ENCODE measurements around the gene CLIP2.
"Not testable (repeated sequence)": the region's sequence is repeated elsewhere in the genome, so short reads cannot be mapped to it uniquely, and the experiment has no call there.

Gene CLIP2

DNA sequence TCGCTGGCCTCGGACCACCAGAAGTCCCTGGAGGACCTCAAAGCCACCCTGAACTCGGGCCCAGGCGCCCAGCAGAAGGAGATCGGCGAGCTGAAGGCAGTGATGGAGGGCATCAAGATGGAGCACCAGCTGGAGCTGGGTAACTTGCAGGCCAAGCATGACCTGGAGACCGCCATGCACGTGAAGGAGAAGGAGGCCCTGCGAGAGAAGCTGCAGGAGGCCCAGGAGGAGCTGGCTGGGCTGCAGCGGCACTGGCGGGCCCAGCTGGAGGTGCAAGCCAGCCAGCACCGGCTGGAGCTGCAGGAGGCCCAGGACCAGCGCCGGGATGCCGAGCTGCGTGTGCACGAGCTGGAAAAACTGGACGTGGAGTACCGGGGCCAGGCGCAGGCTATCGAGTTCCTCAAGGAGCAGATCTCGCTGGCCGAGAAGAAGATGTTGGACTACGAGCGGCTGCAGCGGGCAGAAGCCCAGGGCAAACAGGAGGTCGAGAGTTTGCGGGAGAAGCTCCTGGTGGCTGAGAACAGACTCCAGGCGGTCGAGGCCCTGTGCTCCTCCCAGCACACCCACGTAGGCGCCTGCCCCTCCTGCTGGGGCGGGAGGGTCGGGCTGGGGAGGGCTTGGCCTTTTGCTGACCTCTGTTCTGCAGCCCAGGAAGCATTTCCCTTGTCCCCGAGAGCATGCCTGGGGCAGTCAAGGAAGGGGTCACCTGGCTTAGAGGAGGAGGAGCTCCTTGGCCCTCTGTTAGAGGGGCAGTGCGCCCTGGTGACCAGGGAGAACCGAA, 87.2 kb downstream of the CLIP2 start:
- no peaks in the 10 kb centered on the region for H3K27me3 ChIP-seq (ENCODE audit: control insufficient read depth, insufficient read depth, low read length)
- no peak overlapping the region for H3K27ac ChIP-seq (ENCODE audit: low read depth, low read length)
- H3K4me3 ChIP-seq (ENCODE audit: low read length): no peak overlapping the region
- peaks cover 17% of the 10 kb centered on the region for H3K4me1 ChIP-seq (ENCODE audit: control insufficient read depth, insufficient read depth, low read length)
- H3K36me3 ChIP-seq (ENCODE audit: control insufficient read depth, insufficient read depth, low read length): peaks cover 16% of the 10 kb centered on the region
- no peak overlapping the region for H3K9ac ChIP-seq (ENCODE audit: low read length)

DNA sequence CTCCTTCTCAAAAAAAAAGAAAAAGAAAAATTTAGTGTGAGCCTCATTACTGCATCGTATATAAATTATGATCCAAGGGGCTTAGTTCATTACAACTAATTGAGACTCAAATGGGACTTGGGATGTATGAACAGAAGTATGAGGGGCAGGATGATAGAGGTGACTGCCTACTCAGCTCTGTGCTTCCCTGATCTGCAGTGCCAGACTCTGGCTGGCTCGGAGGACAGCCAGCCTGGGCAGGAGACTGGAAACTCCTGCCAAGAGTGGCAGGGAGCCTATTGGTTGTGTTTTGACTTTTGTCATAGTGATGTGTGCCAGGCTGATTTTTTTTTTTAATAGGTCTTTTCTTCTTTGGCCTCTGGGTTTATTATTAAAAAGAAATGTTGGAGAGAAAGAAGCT, 90.7 kb downstream of the CLIP2 start:
- Histone ChIP-seq H3K27me3 (ENCODE audit: control insufficient read depth, insufficient read depth, low read length) (no peaks in the 10 kb centered on the region), H3K9ac (ENCODE audit: low read length) (no peak overlapping the region), H3K36me3 (ENCODE audit: control insufficient read depth, insufficient read depth, low read length) (peaks cover 12% of the 10 kb centered on the region), H3K27ac (ENCODE audit: low read depth, low read length) (peak overlapping the region; percentile 74), H3K4me3 (ENCODE audit: low read length) (no peak overlapping the region), H3K4me1 (ENCODE audit: control insufficient read depth, insufficient read depth, low read length) (peaks cover 5% of the 10 kb centered on the region)

DNA sequence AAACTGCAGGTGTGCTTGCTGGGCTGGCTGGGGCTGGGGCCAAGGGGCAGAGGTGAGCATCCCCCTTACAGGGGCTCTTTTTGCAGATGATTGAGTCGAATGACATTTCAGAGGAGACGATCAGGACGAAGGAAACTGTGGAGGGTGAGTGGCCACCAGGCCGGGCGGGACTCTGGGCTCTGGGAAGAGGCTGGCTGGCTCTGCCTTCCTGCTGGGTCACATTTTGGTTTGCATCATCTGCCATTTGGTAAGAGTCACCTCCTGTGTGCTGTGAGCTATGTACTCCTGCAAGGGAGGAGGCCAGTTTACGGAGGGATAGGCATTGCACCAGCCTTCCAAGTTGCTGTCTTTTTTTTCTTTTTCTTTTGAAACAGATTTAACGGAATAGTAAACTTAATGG, 91.5 kb downstream of the CLIP2 start:
- no peaks in the 10 kb centered on the region for H3K27me3 ChIP-seq (ENCODE audit: control insufficient read depth, insufficient read depth, low read length)
- peak overlapping the region; percentile 74 for H3K27ac ChIP-seq (ENCODE audit: low read depth, low read length)
- H3K4me1 ChIP-seq (ENCODE audit: control insufficient read depth, insufficient read depth, low read length): peaks cover 5% of the 10 kb centered on the region
- H3K36me3 ChIP-seq (ENCODE audit: control insufficient read depth, insufficient read depth, low read length): peaks cover 12% of the 10 kb centered on the region
- H3K9ac ChIP-seq (ENCODE audit: low read length): no peak overlapping the region
- no peak overlapping the region for H3K4me3 ChIP-seq (ENCODE audit: low read length)

DNA sequence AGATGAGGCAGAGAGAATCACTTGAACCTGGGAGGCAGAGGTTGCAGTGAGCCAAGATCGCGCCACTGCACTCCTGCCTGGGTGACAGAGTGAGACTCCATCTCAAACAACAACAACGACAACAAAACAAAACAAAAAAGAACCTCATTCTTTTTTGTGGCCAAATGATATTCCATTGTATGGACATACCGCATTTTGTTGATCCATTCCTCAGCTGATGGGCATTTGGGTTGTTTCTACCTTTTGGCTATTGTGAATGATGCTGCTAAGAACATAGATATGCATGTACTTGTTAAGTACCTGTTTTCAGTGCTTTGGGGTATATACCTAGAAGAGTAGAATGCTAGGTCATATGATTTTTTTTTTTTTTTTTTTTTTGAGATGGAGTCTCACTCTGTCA, 94.9 kb downstream of the CLIP2 start:
- not testable (repeated sequence) for H3K9ac ChIP-seq (ENCODE audit: low read length); H3K27me3 ChIP-seq (ENCODE audit: control insufficient read depth, insufficient read depth, low read length); H3K4me3 ChIP-seq (ENCODE audit: low read length); H3K27ac ChIP-seq (ENCODE audit: low read depth, low read length); H3K4me1 ChIP-seq (ENCODE audit: control insufficient read depth, insufficient read depth, low read length); H3K36me3 ChIP-seq (ENCODE audit: control insufficient read depth, insufficient read depth, low read length)

DNA sequence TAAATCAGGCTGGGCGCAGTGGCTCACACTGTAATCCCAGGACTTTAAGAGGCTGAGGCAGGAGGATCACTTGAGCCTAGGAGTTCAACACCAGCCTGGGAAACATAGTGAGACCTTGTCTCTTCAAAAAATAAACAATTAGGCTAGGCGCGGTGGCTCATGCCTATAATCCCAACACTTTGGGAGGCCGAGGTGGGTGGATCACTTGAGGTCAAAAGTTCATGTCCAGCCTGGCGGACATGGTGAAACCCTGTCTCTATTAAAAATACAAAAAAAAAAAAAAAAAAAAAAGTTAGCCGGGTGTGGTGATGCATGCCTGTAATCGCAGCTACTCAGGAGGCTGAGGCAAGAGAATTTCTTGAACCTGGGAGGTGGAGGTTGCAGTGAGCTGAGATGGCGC, 95.6 kb downstream of the CLIP2 start:
- not testable (repeated sequence) for H3K27me3 ChIP-seq (ENCODE audit: control insufficient read depth, insufficient read depth, low read length); H3K27ac ChIP-seq (ENCODE audit: low read depth, low read length); H3K4me1 ChIP-seq (ENCODE audit: control insufficient read depth, insufficient read depth, low read length); H3K4me3 ChIP-seq (ENCODE audit: low read length); H3K9ac ChIP-seq (ENCODE audit: low read length)
- peaks cover 11% of the 10 kb centered on the region for H3K36me3 ChIP-seq (ENCODE audit: control insufficient read depth, insufficient read depth, low read length)

DNA sequence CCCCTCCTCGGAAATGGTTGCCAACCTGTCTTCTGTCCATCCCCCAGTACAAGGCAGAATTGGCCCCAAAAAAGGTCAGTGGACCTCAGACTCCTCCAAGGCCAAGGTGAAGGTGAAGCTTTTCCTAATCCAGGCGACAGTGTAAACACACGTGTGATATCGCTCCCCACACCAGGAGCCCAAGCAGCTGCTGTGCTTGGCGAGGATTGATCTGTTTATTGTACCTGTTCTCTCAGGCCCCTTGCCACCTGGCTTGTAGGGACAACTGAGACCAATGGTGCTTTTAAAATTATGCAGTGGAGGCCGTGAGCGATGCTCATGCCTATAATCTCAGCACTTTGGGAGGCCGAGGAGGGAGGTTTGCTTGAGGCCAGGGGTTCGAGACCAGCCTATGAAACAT, 98.4 kb downstream of the CLIP2 start:
- no peak overlapping the region for H3K4me3 ChIP-seq (ENCODE audit: low read length)
- no peaks in the 10 kb centered on the region for H3K4me1 ChIP-seq (ENCODE audit: control insufficient read depth, insufficient read depth, low read length)
- no peak overlapping the region for H3K27ac ChIP-seq (ENCODE audit: low read depth, low read length)
- peaks cover 14% of the 10 kb centered on the region for H3K36me3 ChIP-seq (ENCODE audit: control insufficient read depth, insufficient read depth, low read length)
- no peaks in the 10 kb centered on the region for H3K27me3 ChIP-seq (ENCODE audit: control insufficient read depth, insufficient read depth, low read length)
- no peak overlapping the region for H3K9ac ChIP-seq (ENCODE audit: low read length)

DNA sequence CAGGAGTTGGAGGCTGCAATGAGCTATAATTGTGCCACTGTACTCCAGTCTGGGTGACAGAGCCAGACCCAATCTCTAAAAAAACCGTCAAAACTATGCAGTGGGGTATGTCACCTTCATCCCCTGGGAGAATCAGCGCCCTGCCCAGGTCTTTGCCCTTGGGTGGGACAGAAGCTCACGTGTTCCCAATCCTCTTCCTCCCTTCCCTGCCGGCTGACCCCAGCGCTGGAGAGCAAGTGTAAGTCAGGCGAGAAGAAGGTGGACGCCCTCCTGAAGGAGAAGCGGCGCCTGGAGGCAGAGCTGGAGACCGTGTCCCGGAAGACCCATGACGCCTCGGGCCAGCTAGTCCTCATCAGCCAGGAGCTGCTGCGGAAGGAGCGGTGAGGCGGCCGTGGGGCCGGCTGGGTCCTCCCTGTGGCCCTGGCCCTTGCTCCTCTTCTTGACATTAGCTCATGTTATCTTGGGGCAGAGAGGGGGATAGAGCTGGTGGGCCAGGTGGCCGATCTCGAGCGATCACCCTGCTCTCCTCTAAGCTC, 99.7 kb downstream of the CLIP2 start:
- H3K9ac ChIP-seq (ENCODE audit: low read length): no peak overlapping the region
- no peaks in the 10 kb centered on the region for H3K27me3 ChIP-seq (ENCODE audit: control insufficient read depth, insufficient read depth, low read length)
- H3K36me3 ChIP-seq (ENCODE audit: control insufficient read depth, insufficient read depth, low read length): peaks cover 14% of the 10 kb centered on the region
- H3K4me1 ChIP-seq (ENCODE audit: control insufficient read depth, insufficient read depth, low read length): no peaks in the 10 kb centered on the region
- no peak overlapping the region for H3K27ac ChIP-seq (ENCODE audit: low read depth, low read length)
- no peak overlapping the region for H3K4me3 ChIP-seq (ENCODE audit: low read length)

DNA sequence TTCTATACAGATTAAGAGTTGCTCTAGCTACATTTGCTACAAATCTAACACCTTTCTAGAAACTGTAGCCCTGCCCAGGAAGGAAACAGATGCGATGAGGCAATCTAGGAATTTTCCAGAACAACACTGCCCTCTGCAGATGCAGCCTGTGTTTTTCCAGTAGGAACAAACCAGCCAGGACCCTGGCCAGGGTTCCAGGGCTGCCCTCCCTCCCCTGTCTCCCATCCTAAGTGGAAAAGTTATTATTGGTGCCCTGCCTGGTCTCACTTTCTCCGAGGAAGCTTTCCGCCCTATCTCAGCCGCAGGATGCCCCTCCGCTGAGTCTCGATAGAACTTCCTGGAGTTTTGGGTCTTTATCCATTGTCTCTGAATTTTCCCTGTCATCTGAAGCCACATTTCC, 104.5 kb downstream of the CLIP2 start:
- not testable (repeated sequence) for H3K4me1 ChIP-seq (ENCODE audit: control insufficient read depth, insufficient read depth, low read length); H3K4me3 ChIP-seq (ENCODE audit: low read length); H3K9ac ChIP-seq (ENCODE audit: low read length); H3K27me3 ChIP-seq (ENCODE audit: control insufficient read depth, insufficient read depth, low read length)
- peak overlapping the region; percentile 1 for H3K27ac ChIP-seq (ENCODE audit: low read depth, low read length)
- H3K36me3 ChIP-seq (ENCODE audit: control insufficient read depth, insufficient read depth, low read length): peaks cover 23% of the 10 kb centered on the region

GRCh38 chr7:74394601-74395000, 105.4 kb downstream of the CLIP2 start:
- not testable (repeated sequence) for H3K27ac ChIP-seq (ENCODE audit: low read depth, low read length); H3K9ac ChIP-seq (ENCODE audit: low read length); H3K4me1 ChIP-seq (ENCODE audit: control insufficient read depth, insufficient read depth, low read length); H3K27me3 ChIP-seq (ENCODE audit: control insufficient read depth, insufficient read depth, low read length); H3K4me3 ChIP-seq (ENCODE audit: low read length)
- H3K36me3 ChIP-seq (ENCODE audit: control insufficient read depth, insufficient read depth, low read length): peaks cover 17% of the 10 kb centered on the region

- Histone ChIP-seq H3K27me3 (ENCODE audit: control insufficient read depth, insufficient read depth, low read length) (no peaks in the 10 kb centered on the region), H3K36me3 (ENCODE audit: control insufficient read depth, insufficient read depth, low read length) (peaks cover 17% of the 10 kb centered on the region), H3K9ac (ENCODE audit: low read length) (no peak overlapping the region), H3K27ac (ENCODE audit: low read depth, low read length) (no peak overlapping the region), H3K4me1 (ENCODE audit: control insufficient read depth, insufficient read depth, low read length) (no peaks in the 10 kb centered on the region), H3K4me3 (ENCODE audit: low read length) (no peak overlapping the region)
Observed at GRCh38 chr7:74395745-74396311, 106.6 kb downstream of the CLIP2 start.

DNA sequence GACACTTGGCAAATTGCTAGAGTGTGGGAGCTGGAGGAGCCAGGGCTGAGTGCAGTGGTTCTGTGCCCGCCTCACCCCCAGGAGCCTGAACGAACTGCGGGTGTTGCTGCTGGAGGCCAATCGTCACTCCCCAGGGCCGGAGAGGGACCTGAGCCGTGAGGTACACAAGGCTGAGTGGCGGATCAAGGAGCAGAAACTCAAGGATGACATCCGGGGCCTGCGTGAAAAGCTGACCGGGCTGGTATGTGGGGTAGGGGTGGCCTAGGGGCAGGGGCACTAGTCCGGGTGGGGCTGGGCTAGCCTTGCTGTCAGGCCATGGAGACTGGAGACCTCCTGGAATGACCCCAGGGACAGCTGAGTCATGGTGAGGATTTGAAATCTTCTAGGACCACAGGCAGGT, 107.8 kb downstream of the CLIP2 start:
- Histone ChIP-seq H3K27me3 (ENCODE audit: control insufficient read depth, insufficient read depth, low read length) (no peaks in the 10 kb centered on the region), H3K4me1 (ENCODE audit: control insufficient read depth, insufficient read depth, low read length) (no peaks in the 10 kb centered on the region), H3K27ac (ENCODE audit: low read depth, low read length) (no peak overlapping the region), H3K9ac (ENCODE audit: low read length) (no peak overlapping the region), H3K4me3 (ENCODE audit: low read length) (no peak overlapping the region), H3K36me3 (ENCODE audit: control insufficient read depth, insufficient read depth, low read length) (peaks cover 17% of the 10 kb centered on the region)

GRCh38 chr7:74398426-74398825, 109.2 kb downstream of the CLIP2 start:
- H3K36me3 ChIP-seq (ENCODE audit: control insufficient read depth, insufficient read depth, low read length): peaks cover 21% of the 10 kb centered on the region
- H3K9ac ChIP-seq (ENCODE audit: low read length): no peak overlapping the region
- no peak overlapping the region for H3K4me3 ChIP-seq (ENCODE audit: low read length)
- no peaks in the 10 kb centered on the region for H3K4me1 ChIP-seq (ENCODE audit: control insufficient read depth, insufficient read depth, low read length)
- no peak overlapping the region for H3K27ac ChIP-seq (ENCODE audit: low read depth, low read length)
- no peaks in the 10 kb centered on the region for H3K27me3 ChIP-seq (ENCODE audit: control insufficient read depth, insufficient read depth, low read length)

GRCh38 chr7:74399006-74399405, 109.8 kb downstream of the CLIP2 start:
- H3K27ac ChIP-seq (ENCODE audit: low read depth, low read length): no peak overlapping the region
- H3K36me3 ChIP-seq (ENCODE audit: control insufficient read depth, insufficient read depth, low read length): peaks cover 25% of the 10 kb centered on the region
- no peaks in the 10 kb centered on the region for H3K27me3 ChIP-seq (ENCODE audit: control insufficient read depth, insufficient read depth, low read length)
- no peaks in the 10 kb centered on the region for H3K4me1 ChIP-seq (ENCODE audit: control insufficient read depth, insufficient read depth, low read length)
- H3K9ac ChIP-seq (ENCODE audit: low read length): no peak overlapping the region
- no peak overlapping the region for H3K4me3 ChIP-seq (ENCODE audit: low read length)

All from rectal smooth muscle tissue (tissue), 1 donor.